Muscle of leg (tissue), 11 donors: ENCODE results near the gene MARCHF7. TPM values are rescaled to one million over a fixed set of nuclear protein-coding genes. Genes with fewer than 3 reads are reported as not detected.
"Not testable (repeated sequence)": the region's sequence is repeated elsewhere in the genome, so short reads cannot be mapped to it uniquely, and the experiment has no call there.

Source experiments
- DNase-seq: peaks from one replicate; pipeline ENCODE4 v3.0.0; 2013
- H3K27ac ChIP-seq: one replicate; pipeline ENCODE4 v1.5.1; 2013; ENCODE audit warnings: mild to moderate bottlenecking, low read length, control low read depth
- H3K27me3 ChIP-seq: one replicate; pipeline ENCODE4 v1.6.1; 2013; ENCODE audit warnings: low read length; ENCODE audit not compliant: control insufficient read depth, insufficient read depth
- H3K36me3 ChIP-seq: one replicate; pipeline ENCODE4 v1.6.1; 2013; ENCODE audit warnings: low read length; ENCODE audit not compliant: control insufficient read depth, insufficient read depth
- H3K4me1 ChIP-seq: one replicate; pipeline ENCODE4 v1.6.1; 2013; ENCODE audit warnings: low read length; ENCODE audit not compliant: control insufficient read depth, insufficient read depth
- H3K4me3 ChIP-seq: one replicate; pipeline ENCODE4 v1.5.1; 2013; ENCODE audit warnings: low read length, control low read depth
- H3K9me3 ChIP-seq: replicated peaks from 2 replicates; pipeline ENCODE4 v1.6.1; 2013; ENCODE audit warnings: low read depth, low read length; ENCODE audit not compliant: control insufficient read depth
- WGBS: methylation state at CpG from one replicate; pipeline ENCODE4 v1.1.5; 2013; ENCODE audit warnings: missing lambda C conversion rate; ENCODE audit not compliant: insufficient coverage; 5-methylcytosine and 5-hydroxymethylcytosine counted together
- polyA plus RNA-seq, 8 donors: library from polyadenylated mRNA; unstranded; fragments of 120-200 nt; gene quantifications; one replicate each; pipeline versions ENCODE4 v1.2.1 to v1.2.3, GENCODE V29; 2013; ENCODE audit warnings: inconsistent platforms in 1 of 8, low replicate concordance in 1 of 8; ENCODE audit not compliant: insufficient read length in 8 of 8, insufficient read depth in 1 of 8
- total RNA-seq: library from RNA; stranded (reverse); fragments of 120-200 nt; gene quantifications from one replicate; pipeline ENCODE4 v1.2.4, GENCODE V29; 2013

MARCHF7 gene
- total and polyA plus RNA-seq, 9 donors, result 73.2 to 108 (median 97.9) TPM

- Histone ChIP-seq H3K9me3 (no peaks in the 10 kb centered on the region), H3K27me3 (no peaks in the 10 kb centered on the region), H3K36me3 (peaks cover 26% of the 10 kb centered on the region), H3K4me3 (no peak overlapping the region), H3K27ac (no peak overlapping the region), H3K4me1 (peaks cover 10% of the 10 kb centered on the region)
- WGBS, result no CpG with 5 or more reads among the region's 4 CpGs
- no peak for DNase-seq
Measured at GRCh38 chr2:159715451-159715850, 3.1 kb downstream of the MARCHF7 start.

- H3K27me3 ChIP-seq, DNase-seq, H3K4me3 ChIP-seq, H3K9me3 ChIP-seq, H3K27ac ChIP-seq, H3K4me1 ChIP-seq: not testable (repeated sequence)
- H3K36me3 ChIP-seq, result peaks cover 32% of the 10 kb centered on the region
- 88% methylated on average over 1 of the region's 4 CpGs for WGBS
Measured at GRCh38 chr2:159716409-159716808, 4.1 kb downstream of the MARCHF7 start.

GRCh38 chr2:159716857-159717256 is 4.6 kb downstream of the MARCHF7 start:
- peaks cover 8% of the 10 kb centered on the region for H3K4me1 ChIP-seq
- no CpG with 5 or more reads among the region's 2 CpGs for WGBS

GRCh38 chr2:159720676-159721075 is 8.4 kb downstream of the MARCHF7 start:
- no peaks in the 10 kb centered on the region for H3K27me3 ChIP-seq

More at GRCh38 chr2:159716857-159717256, 4.6 kb downstream of the MARCHF7 start:
- DNase-seq, result no peak
- H3K27ac ChIP-seq, result no peak overlapping the region
- no peaks in the 10 kb centered on the region for H3K27me3 ChIP-seq
- no peak overlapping the region for H3K4me3 ChIP-seq
- no peaks in the 10 kb centered on the region for H3K9me3 ChIP-seq
- peaks cover 32% of the 10 kb centered on the region for H3K36me3 ChIP-seq

GRCh38 chr2:159722580-159722979 is 10.3 kb downstream of the MARCHF7 start:
- Histone ChIP-seq H3K4me1 (no peaks in the 10 kb centered on the region), H3K27me3 (no peaks in the 10 kb centered on the region), H3K9me3 (peaks cover 5% of the 10 kb centered on the region), H3K27ac (no peak overlapping the region), H3K4me3 (no peak overlapping the region), H3K36me3 (peaks cover 22% of the 10 kb centered on the region)
- WGBS, result no CpG with 5 or more reads among the region's 2 CpGs
- no peak for DNase-seq

More at GRCh38 chr2:159720676-159721075, 8.4 kb downstream of the MARCHF7 start:
- WGBS, result no CpG with 5 or more reads among the region's 10 CpGs
- H3K4me1 ChIP-seq, result no peaks in the 10 kb centered on the region
- H3K4me3 ChIP-seq, result no peak overlapping the region
- H3K9me3 ChIP-seq, result peaks cover 5% of the 10 kb centered on the region
- H3K27ac ChIP-seq, result no peak overlapping the region
- no peak for DNase-seq
- H3K36me3 ChIP-seq, result peaks cover 26% of the 10 kb centered on the region

GRCh38 chr2:159724795-159725572 is 12.7 kb downstream of the MARCHF7 start:
- peaks cover 10% of the 10 kb centered on the region for H3K36me3 ChIP-seq
- 80% methylated on average over 1 of the region's 6 CpGs for WGBS
- not testable (repeated sequence) for H3K4me3 ChIP-seq, H3K27me3 ChIP-seq, H3K9me3 ChIP-seq, H3K27ac ChIP-seq, DNase-seq, H3K4me1 ChIP-seq

- Histone ChIP-seq H3K27ac (no peak overlapping the region), H3K4me1 (no peaks in the 10 kb centered on the region), H3K4me3 (no peak overlapping the region), H3K36me3 (peaks cover 10% of the 10 kb centered on the region), H3K9me3 (peaks cover 5% of the 10 kb centered on the region), H3K27me3 (no peaks in the 10 kb centered on the region)
- DNase-seq, result no peak
- no CpG with 5 or more reads among the region's 3 CpGs for WGBS
Measured at GRCh38 chr2:159725713-159726112, 13.4 kb downstream of the MARCHF7 start.

- Histone ChIP-seq H3K27ac (no peak overlapping the region), H3K9me3 (peaks cover 5% of the 10 kb centered on the region), H3K4me1 (no peaks in the 10 kb centered on the region), H3K27me3 (no peaks in the 10 kb centered on the region), H3K4me3 (no peak overlapping the region), H3K36me3 (peaks cover 24% of the 10 kb centered on the region)
- WGBS, result no CpG with 5 or more reads among the region's 3 CpGs
- DNase-seq, result no peak
Measured at GRCh38 chr2:159728629-159729028, 16.3 kb downstream of the MARCHF7 start.

GRCh38 chr2:159735648-159736047 is 23.3 kb downstream of the MARCHF7 start:
- Histone ChIP-seq H3K4me3 (no peak overlapping the region), H3K4me1 (peaks cover 3% of the 10 kb centered on the region), H3K27ac (no peak overlapping the region), H3K9me3 (no peaks in the 10 kb centered on the region), H3K36me3 (peaks cover 46% of the 10 kb centered on the region), H3K27me3 (no peaks in the 10 kb centered on the region)
- WGBS, result no CpG with 5 or more reads among the region's 1 CpG
- no peak for DNase-seq

- Histone ChIP-seq H3K27ac (no peak overlapping the region), H3K4me3 (no peak overlapping the region), H3K9me3 (no peaks in the 10 kb centered on the region), H3K36me3 (peaks cover 46% of the 10 kb centered on the region), H3K4me1 (peaks cover 3% of the 10 kb centered on the region), H3K27me3 (no peaks in the 10 kb centered on the region)
- DNase-seq, result no peak
- no CpG with 5 or more reads among the region's 3 CpGs for WGBS
Measured at GRCh38 chr2:159736048-159736447, 23.7 kb downstream of the MARCHF7 start.
